ENCODE results near the gene FAF2. TPM values are rescaled to one million over a fixed set of nuclear protein-coding genes. Genes with fewer than 3 reads are reported as not detected.

The FAF2 gene
- total and polyA plus RNA-seq, 2 donors (not counting 3 experiments of a cell fraction or from before 2014, with no cell fraction given) = 27.9 to 43.5 TPM

DNA sequence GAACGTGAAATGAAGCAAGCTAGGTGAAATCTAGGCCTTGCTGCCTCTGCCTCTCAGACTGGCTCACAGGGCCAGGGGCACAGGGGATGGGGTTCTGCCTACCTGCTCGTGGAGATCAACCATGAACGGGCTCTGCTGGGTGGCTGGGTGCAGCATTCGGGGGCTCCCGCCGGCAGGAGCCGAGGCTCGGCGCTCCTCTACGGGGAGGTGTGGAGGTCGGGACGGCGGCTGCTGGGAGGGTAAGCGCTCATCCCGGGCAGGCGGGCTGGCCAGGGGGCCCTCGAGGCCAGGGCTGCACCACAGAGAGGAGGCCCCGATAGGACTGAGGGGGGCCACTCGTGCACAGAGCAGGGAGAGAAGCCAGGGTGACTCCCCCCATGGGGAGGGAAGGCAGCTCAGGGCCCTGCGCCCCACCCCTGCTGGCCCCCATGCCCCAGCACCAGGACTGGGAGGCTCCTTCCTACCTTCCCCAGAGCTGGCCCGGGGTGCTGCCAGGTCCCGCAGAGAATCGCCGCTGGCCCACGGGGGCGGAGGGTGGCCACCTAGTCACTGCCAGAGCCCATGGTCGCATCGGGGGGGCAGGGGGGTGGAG, 83.8 kb downstream of the FAF2 start:
- POLR2A ChIA-PET = no interaction called here
- FAIRE-seq = no peak

More for the DNA sequence above, 83.8 kb downstream of the FAF2 start:
- no peak overlapping the region for H2AFZ ChIP-seq (ENCODE audit: low read depth, low read length)
- TF ChIP-seq FOS (IDR thresholded peaks at IDR 0.05; ENCODE audit: borderline replicate concordance, insufficient read depth, low read length) = no peak
- no peak for TF ChIP-seq POLR2A (IDR thresholded peaks at IDR 0.05; ENCODE audit: low read depth, low read length)
- TF ChIP-seq GATA2 (IDR thresholded peaks at IDR 0.05; ENCODE audit: insufficient read depth, insufficient read length, low read depth, low read length) = no peak
- no peak for TF ChIP-seq JUN (IDR thresholded peaks at IDR 0.05; ENCODE audit: borderline replicate concordance, insufficient read depth, insufficient read length, low read depth)
- no peak for TF ChIP-seq POLR2AphosphoS5 (IDR thresholded peaks at IDR 0.05; ENCODE audit: insufficient read depth, low read depth, low read length)
- no peak for TF ChIP-seq EZH2 (IDR thresholded peaks at IDR 0.05; ENCODE audit: borderline replicate concordance, low read depth, low read length, severe bottlenecking)
- no peak for TF ChIP-seq CTCF (IDR thresholded peaks at IDR 0.05; ENCODE audit: extremely low read depth in 1 of 2, insufficient read depth in 1 of 2, low read depth in 1 of 2, low read length in 2 of 2)
- TF ChIP-seq, protein P1, sequence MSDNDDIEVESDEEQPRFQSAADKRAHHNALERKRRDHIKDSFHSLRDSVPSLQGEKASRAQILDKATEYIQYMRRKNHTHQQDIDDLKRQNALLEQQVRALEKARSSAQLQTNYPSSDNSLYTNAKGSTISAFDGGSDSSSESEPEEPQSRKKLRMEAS (IDR thresholded peaks at IDR 0.05; ENCODE audit: insufficient read depth, insufficient read length) = no peak
- TF ChIP-seq MYC (IDR thresholded peaks at IDR 0.05; ENCODE audit: low read depth, low read length) = no peak
- CTCF ChIA-PET = interaction anchor here (1.1 kb wide), 1 partner anchor 17 kb away, joined by 3 read pairs; no protein-coding TSS in a partner anchor
- peaks cover 33% of the 10 kb centered on the region for H3K79me2 ChIP-seq (ENCODE audit: control insufficient read depth, insufficient read depth, low read length)
- dilution Hi-C loops (cut with MboI; ENCODE audit: extremely low pct_ligation_motif_present, low sequenced_read_pairs) (no loop called here), intact Hi-C loops (cut with micrococcal nuclease) (loop anchor here (10.0 kb wide), 2 partner anchors 463 to 963 kb away; partner anchors contain the start of gene PDLIM7)
- no peaks in the 10 kb centered on the region for H3K9me3 ChIP-seq (replicated peaks; ENCODE audit: control insufficient read depth, insufficient read depth, low read length)
- no TSS peak for BruUV-seq (replicated peaks)
- H3K36me3 ChIP-seq (ENCODE audit: control insufficient read depth in 2 of 2, extremely low read depth in 1 of 2, insufficient read depth in 2 of 2, low read length in 2 of 2) = peaks cover 9 to 43% of the 10 kb centered on the region in 2 experiments
- no peaks in the 10 kb centered on the region for H3K27me3 ChIP-seq (ENCODE audit: control insufficient read depth in 2 of 2, insufficient read depth in 2 of 2, low read length in 2 of 2)
- H3K27ac ChIP-seq (ENCODE audit: insufficient read depth, low read depth, low read length) = no peak overlapping the region
- H3K4me1 ChIP-seq (ENCODE audit: control insufficient read depth, extremely low read depth, insufficient read depth, low read length) = peaks cover 28% of the 10 kb centered on the region
- H3K4me3 ChIP-seq (replicated peaks in 1 of 3; ENCODE audit: insufficient read depth in 1 of 3, low read depth in 1 of 3, low read length in 3 of 3) = no peak overlapping the region
- no peaks in the 10 kb centered on the region for H3K9me1 ChIP-seq (replicated peaks; ENCODE audit: control insufficient read depth, extremely low read depth, insufficient read depth, low read length)
- H3K9ac ChIP-seq (replicated peaks; ENCODE audit: extremely low read depth, insufficient read depth, low read length) = no peak overlapping the region
- H3K4me2 ChIP-seq (ENCODE audit: insufficient read depth, low read length) = no peak overlapping the region
- H4K20me1 ChIP-seq (replicated peaks; ENCODE audit: control insufficient read depth, extremely low read depth, insufficient read depth, low read length) = no peaks in the 10 kb centered on the region
- no peak for DNase-seq (ENCODE audit: low read depth, low spot score)

All from endothelial cell of umbilical vein (primary cell).